Measurements from ENCODE around the gene RAB5IF. TPM values are rescaled to one million over a fixed set of nuclear protein-coding genes. Genes with fewer than 3 reads are reported as not detected.

The RAB5IF gene
- total and polyA plus RNA-seq, 2 of the 8 experiments (the other 6 are each of a cell fraction or from before 2014, with no cell fraction given) = 95.5 to 148 TPM

GRCh38 chr20:36634342-36634741, 28.8 kb downstream of the RAB5IF start:
- no peak for FAIRE-seq
- ChIA-PET POLR2A (ENCODE audit: partially characterized antibody) (interaction anchor here (0.7 kb wide), 1 partner anchor 43 kb away, joined by 3 read pairs; no protein-coding TSS in a partner anchor), CTCF (ENCODE audit: partially characterized antibody) (interaction anchor here (0.8 to 9.9 kb wide), 7 partner anchors 8 to 244 kb away, joined by 3 to 92 read pairs (median 19); partner anchors contain the start of gene SLA2)
- no peak overlapping the region for H2BK12ac ChIP-seq (ENCODE audit: low read depth, low read length)
- H3K79me2 ChIP-seq (ENCODE audit: control insufficient read depth in 1 of 2, insufficient read depth in 2 of 2, low read length in 2 of 2) = no peaks in the 10 kb centered on the region
- no peak overlapping the region for H3K4me2 ChIP-seq (ENCODE audit: insufficient read depth in 1 of 2, low read depth in 2 of 2, low read length in 2 of 2)
- H4K20me1 ChIP-seq (replicated peaks in 1 of 2; ENCODE audit: control insufficient read depth in 1 of 2, insufficient read depth in 2 of 2, low read length in 2 of 2) = no peaks in the 10 kb centered on the region
- H3K14ac ChIP-seq (ENCODE audit: insufficient read length) = no peak overlapping the region
- H3K27me3 ChIP-seq (replicated peaks in 1 of 4; ENCODE audit: control insufficient read depth in 3 of 4, extremely low read depth in 1 of 4, insufficient read depth in 3 of 4, low read length in 3 of 4) = no peaks in the 10 kb centered on the region
- no peak overlapping the region for H3K18ac ChIP-seq (ENCODE audit: extremely low read depth, low read length)
- no peaks in the 10 kb centered on the region for H3K36me3 ChIP-seq (ENCODE audit: control insufficient read depth in 2 of 4, insufficient read depth in 4 of 4, low read length in 3 of 4)
- no peak overlapping the region for H2BK5ac ChIP-seq (ENCODE audit: low read depth, low read length)
- WGBS, 2 experiments (ENCODE audit: extremely low coverage in 1 of 2, insufficient coverage in 1 of 2, insufficient read length in 1 of 2, insufficient replicate concordance in 2 of 2, low coverage in 1 of 2, low lambda C conversion rate in 2 of 2, missing lambda C conversion rate in 1 of 2) = 96% methylated on average over 11 of the region's 11 CpGs; no CpG with 5 or more reads in 1 of the 2 experiments
- no peak overlapping the region for H3K4ac ChIP-seq (replicated peaks; ENCODE audit: insufficient read length, low read depth, low read length)
- H2AFZ ChIP-seq (ENCODE audit: low read length) = no peak overlapping the region
- H4K8ac ChIP-seq (ENCODE audit: extremely low read depth, insufficient read depth, low read length) = no peak overlapping the region
- TF ChIP-seq KDM1A (IDR thresholded peaks at IDR 0.05; ENCODE audit: borderline replicate concordance, low read length) (no peak), RBBP5 (IDR thresholded peaks at IDR 0.05; ENCODE audit: borderline replicate concordance, low read depth, low read length) (no peak), USF2 (IDR thresholded peaks at IDR 0.05; ENCODE audit: low read length) (no peak)
- H2BK20ac ChIP-seq (ENCODE audit: low read length) = no peak overlapping the region
- no peak overlapping the region for H2AK5ac ChIP-seq (ENCODE audit: low read depth, low read length)
- H3K23ac ChIP-seq (ENCODE audit: insufficient read length) = no peak overlapping the region
- no peak overlapping the region for H3K27ac ChIP-seq (ENCODE audit: low read depth, low read length)
- no peak overlapping the region for H3K4me3 ChIP-seq (ENCODE audit: extremely low read depth in 1 of 4, insufficient read depth in 2 of 4, low read depth in 3 of 4, low read length in 4 of 4)
- H3K56ac ChIP-seq (replicated peaks; ENCODE audit: insufficient read length, low read depth, low read length) = no peak overlapping the region
- H3K9me3 ChIP-seq (ENCODE audit: insufficient read depth in 2 of 2, low read depth in 1 of 2, low read length in 1 of 2) = no peaks in the 10 kb centered on the region
- H2BK15ac ChIP-seq (ENCODE audit: low read length) = no peak overlapping the region
- H3K23me2 ChIP-seq (ENCODE audit: low read depth, low read length) = no peaks in the 10 kb centered on the region
- no peak for DNase-seq (ENCODE audit: low read depth in 1 of 2, low spot score in 2 of 2)
- H3K4me1 ChIP-seq (replicated peaks in 1 of 4; ENCODE audit: control insufficient read depth in 3 of 4, insufficient read depth in 4 of 4, low read length in 3 of 4) = no peaks in the 10 kb centered on the region; a peak in 2 of 7 replicates
- no peak overlapping the region for H4K5ac ChIP-seq (ENCODE audit: insufficient read length, low read depth, low read length)
- no peaks in the 10 kb centered on the region for H3K79me1 ChIP-seq (ENCODE audit: low read depth, low read length)
- H3K9ac ChIP-seq (replicated peaks in 1 of 4; ENCODE audit: extremely low read depth in 1 of 4, low read depth in 3 of 4, low read length in 3 of 4) = no peak overlapping the region
- H4K91ac ChIP-seq (replicated peaks; ENCODE audit: insufficient read length, low read length) = no peak overlapping the region
- H2BK120ac ChIP-seq (replicated peaks; ENCODE audit: low read depth, low read length) = no peak overlapping the region
